Activated naive CD8-positive, alpha-beta T cell treated with anti-CD3 and anti-CD28 coated beads, Interleukin-2, amount 50 U/mL, for 24 hours (primary cell): Measurements from ENCODE around the gene SPAG16.

Experiments
- ATAC-seq: fragments of 150-1000 bp; cut with Tn5 transposase; one replicate; pipeline ENCODE4 v1.10.0; 2021
- DNase-seq: peaks from one replicate; pipeline ENCODE4 v3.0.0; 2021
- H3K27ac Mint-ChIP-seq: one replicate; pipeline ENCODE4 v1.8.0; 2021; ENCODE audit warnings: mild to moderate bottlenecking, mixed read lengths
- H3K27me3 Mint-ChIP-seq: one replicate; pipeline ENCODE4 v1.8.0; 2021; ENCODE audit warnings: mixed read lengths
- H3K36me3 Mint-ChIP-seq: one replicate; pipeline ENCODE4 v1.8.0; 2021; ENCODE audit warnings: low read depth, mixed read lengths
- H3K4me1 Mint-ChIP-seq: one replicate; pipeline ENCODE4 v1.8.0; 2021; ENCODE audit warnings: mixed read lengths
- H3K4me3 Mint-ChIP-seq: one replicate; pipeline ENCODE4 v1.8.0; 2021; ENCODE audit warnings: mild to moderate bottlenecking, moderate library complexity, mixed read lengths
- H3K9me3 Mint-ChIP-seq: one replicate; pipeline ENCODE4 v1.8.0; 2021; ENCODE audit warnings: mixed read lengths

SPAG16 gene

GRCh38 chr2:213766465-213766901 is 482.2 kb downstream of the SPAG16 start:
- no peak overlapping the region for H3K4me3 Mint-ChIP-seq
- H3K4me1 Mint-ChIP-seq = peaks cover 2% of the 10 kb centered on the region
- H3K36me3 Mint-ChIP-seq = no peaks in the 10 kb centered on the region
- ATAC-seq (no peak), DNase-seq (no peak)
- H3K9me3 Mint-ChIP-seq = no peaks in the 10 kb centered on the region
- no peak overlapping the region for H3K27ac Mint-ChIP-seq
- H3K27me3 Mint-ChIP-seq = no peaks in the 10 kb centered on the region

- no peaks in the 10 kb centered on the region for H3K36me3 Mint-ChIP-seq
- no peak overlapping the region for H3K27ac Mint-ChIP-seq
- H3K4me1 Mint-ChIP-seq = no peaks in the 10 kb centered on the region
- H3K4me3 Mint-ChIP-seq = no peak overlapping the region
- ATAC-seq (no peak), DNase-seq (no peak)
- no peaks in the 10 kb centered on the region for H3K27me3 Mint-ChIP-seq
- no peaks in the 10 kb centered on the region for H3K9me3 Mint-ChIP-seq
These were observed 503.6 kb downstream of the SPAG16 start for GRCh38 chr2:213787869-213788268.

GRCh38 chr2:213789940-213790339 is 505.7 kb downstream of the SPAG16 start:
- H3K36me3 Mint-ChIP-seq = no peaks in the 10 kb centered on the region
- no peaks in the 10 kb centered on the region for H3K27me3 Mint-ChIP-seq
- no peak for ATAC-seq
- no peak for DNase-seq
- H3K27ac Mint-ChIP-seq = no peak overlapping the region
- H3K9me3 Mint-ChIP-seq = no peaks in the 10 kb centered on the region
- H3K4me3 Mint-ChIP-seq = no peak overlapping the region
- H3K4me1 Mint-ChIP-seq = no peaks in the 10 kb centered on the region

GRCh38 chr2:213792045-213792444 is 507.8 kb downstream of the SPAG16 start:
- ATAC-seq = no peak
- Mint-ChIP-seq H3K27me3 (no peaks in the 10 kb centered on the region), H3K9me3 (no peaks in the 10 kb centered on the region), H3K36me3 (no peaks in the 10 kb centered on the region), H3K4me1 (no peaks in the 10 kb centered on the region), H3K4me3 (no peak overlapping the region), H3K27ac (no peak overlapping the region)
- no peak for DNase-seq

GRCh38 chr2:213806125-213806726 is 522.0 kb downstream of the SPAG16 start:
- DNase-seq = no peak
- no peak overlapping the region for H3K27ac Mint-ChIP-seq
- no peak overlapping the region for H3K4me3 Mint-ChIP-seq
- ATAC-seq = no peak
- H3K9me3 Mint-ChIP-seq = no peaks in the 10 kb centered on the region
- no peaks in the 10 kb centered on the region for H3K36me3 Mint-ChIP-seq
- no peaks in the 10 kb centered on the region for H3K4me1 Mint-ChIP-seq
- peaks cover 2% of the 10 kb centered on the region for H3K27me3 Mint-ChIP-seq

- Mint-ChIP-seq H3K9me3 (no peaks in the 10 kb centered on the region), H3K4me3 (no peak overlapping the region), H3K36me3 (no peaks in the 10 kb centered on the region), H3K27me3 (no peaks in the 10 kb centered on the region), H3K27ac (no peak overlapping the region), H3K4me1 (no peaks in the 10 kb centered on the region)
- ATAC-seq (no peak), DNase-seq (no peak)
These were observed 532.3 kb downstream of the SPAG16 start for GRCh38 chr2:213816583-213816982.

GRCh38 chr2:213818436-213818835 is 534.2 kb downstream of the SPAG16 start:
- H3K36me3 Mint-ChIP-seq = no peaks in the 10 kb centered on the region
- DNase-seq (no peak), ATAC-seq (no peak)

GRCh38 chr2:213834331-213834730 is 550.1 kb downstream of the SPAG16 start:
- ATAC-seq (no peak), DNase-seq (no peak)
- no peaks in the 10 kb centered on the region for H3K27me3 Mint-ChIP-seq
- H3K4me3 Mint-ChIP-seq = no peak overlapping the region
- no peak overlapping the region for H3K27ac Mint-ChIP-seq
- no peaks in the 10 kb centered on the region for H3K36me3 Mint-ChIP-seq
- H3K4me1 Mint-ChIP-seq = no peaks in the 10 kb centered on the region
- H3K9me3 Mint-ChIP-seq = no peaks in the 10 kb centered on the region

More at GRCh38 chr2:213818436-213818835, 534.2 kb downstream of the SPAG16 start:
- peaks cover 9% of the 10 kb centered on the region for H3K9me3 Mint-ChIP-seq
- no peak overlapping the region for H3K4me3 Mint-ChIP-seq
- no peaks in the 10 kb centered on the region for H3K27me3 Mint-ChIP-seq
- no peak overlapping the region for H3K27ac Mint-ChIP-seq
- no peaks in the 10 kb centered on the region for H3K4me1 Mint-ChIP-seq

- no peak overlapping the region for H3K4me3 Mint-ChIP-seq
- H3K36me3 Mint-ChIP-seq = no peaks in the 10 kb centered on the region
- DNase-seq (no peak), ATAC-seq (no peak)
- no peaks in the 10 kb centered on the region for H3K4me1 Mint-ChIP-seq
- peaks cover 2% of the 10 kb centered on the region for H3K27me3 Mint-ChIP-seq
- H3K27ac Mint-ChIP-seq = no peak overlapping the region
- H3K9me3 Mint-ChIP-seq = no peaks in the 10 kb centered on the region
These were observed 550.5 kb downstream of the SPAG16 start for GRCh38 chr2:213834746-213835145.

- no peak overlapping the region for H3K4me3 Mint-ChIP-seq
- DNase-seq (no peak), ATAC-seq (no peak)
- H3K9me3 Mint-ChIP-seq = no peaks in the 10 kb centered on the region
- no peaks in the 10 kb centered on the region for H3K4me1 Mint-ChIP-seq
- no peaks in the 10 kb centered on the region for H3K27me3 Mint-ChIP-seq
- no peaks in the 10 kb centered on the region for H3K36me3 Mint-ChIP-seq
- H3K27ac Mint-ChIP-seq = no peak overlapping the region
These were observed 562.6 kb downstream of the SPAG16 start for GRCh38 chr2:213846856-213847255.

- Mint-ChIP-seq H3K9me3 (no peaks in the 10 kb centered on the region), H3K36me3 (no peaks in the 10 kb centered on the region), H3K27me3 (no peaks in the 10 kb centered on the region), H3K4me3 (no peak overlapping the region), H3K4me1 (no peaks in the 10 kb centered on the region), H3K27ac (no peak overlapping the region)
- DNase-seq = no peak
- no peak for ATAC-seq
These were observed 563.1 kb downstream of the SPAG16 start for GRCh38 chr2:213847316-213847715.

- no peaks in the 10 kb centered on the region for H3K9me3 Mint-ChIP-seq
- DNase-seq (no peak), ATAC-seq (no peak)
- no peaks in the 10 kb centered on the region for H3K4me1 Mint-ChIP-seq
- no peaks in the 10 kb centered on the region for H3K36me3 Mint-ChIP-seq
- H3K27me3 Mint-ChIP-seq = no peaks in the 10 kb centered on the region
- H3K27ac Mint-ChIP-seq = no peak overlapping the region
- no peak overlapping the region for H3K4me3 Mint-ChIP-seq
These were observed 564.4 kb downstream of the SPAG16 start for GRCh38 chr2:213848631-213849030.

- ATAC-seq = no peak
- no peaks in the 10 kb centered on the region for H3K36me3 Mint-ChIP-seq
- no peaks in the 10 kb centered on the region for H3K9me3 Mint-ChIP-seq
- H3K4me1 Mint-ChIP-seq = no peaks in the 10 kb centered on the region
- DNase-seq = no peak
- no peaks in the 10 kb centered on the region for H3K27me3 Mint-ChIP-seq
- no peak overlapping the region for H3K27ac Mint-ChIP-seq
- no peak overlapping the region for H3K4me3 Mint-ChIP-seq
These were observed 577.4 kb downstream of the SPAG16 start for GRCh38 chr2:213861638-213862037.

- no peaks in the 10 kb centered on the region for H3K36me3 Mint-ChIP-seq
- DNase-seq (no peak), ATAC-seq (no peak)
- no peak overlapping the region for H3K4me3 Mint-ChIP-seq
- no peak overlapping the region for H3K27ac Mint-ChIP-seq
- H3K9me3 Mint-ChIP-seq = no peaks in the 10 kb centered on the region
- H3K27me3 Mint-ChIP-seq = no peaks in the 10 kb centered on the region
- H3K4me1 Mint-ChIP-seq = no peaks in the 10 kb centered on the region
These were observed 578.3 kb downstream of the SPAG16 start for GRCh38 chr2:213862407-213863076.

GRCh38 chr2:213863541-213863940 is 579.3 kb downstream of the SPAG16 start:
- H3K4me1 Mint-ChIP-seq = no peaks in the 10 kb centered on the region
- DNase-seq = no peak

More at GRCh38 chr2:213863541-213863940, 579.3 kb downstream of the SPAG16 start:
- no peak overlapping the region for H3K27ac Mint-ChIP-seq
- H3K4me3 Mint-ChIP-seq = no peak overlapping the region
- H3K9me3 Mint-ChIP-seq = no peaks in the 10 kb centered on the region
- no peak for ATAC-seq
- no peaks in the 10 kb centered on the region for H3K36me3 Mint-ChIP-seq
- no peaks in the 10 kb centered on the region for H3K27me3 Mint-ChIP-seq
